COLO668 (cell line): Measurements from ENCODE around the gene DNAJC5G.
"Not testable (repeated sequence)": the region's sequence is repeated elsewhere in the genome, so short reads cannot be mapped to it uniquely, and the experiment has no call there.

Experiments used
- DNase-seq: peaks from one replicate; lab custom pipeline; 2025; ENCODE audit not compliant: unreplicated experiment; lab: John Stamatoyannopoulos, UW

DNAJC5G gene

GRCh38 chr2:27251766-27252165 lies 23.5 kb upstream of the DNAJC5G start:
- DNase-seq, result peak; percentile 36

GRCh38 chr2:27255187-27255586 lies 20.0 kb upstream of the DNAJC5G start:
- DNase-seq, result no peak

GRCh38 chr2:27255660-27256059 lies 19.6 kb upstream of the DNAJC5G start:
- DNase-seq, result no peak

DNA sequence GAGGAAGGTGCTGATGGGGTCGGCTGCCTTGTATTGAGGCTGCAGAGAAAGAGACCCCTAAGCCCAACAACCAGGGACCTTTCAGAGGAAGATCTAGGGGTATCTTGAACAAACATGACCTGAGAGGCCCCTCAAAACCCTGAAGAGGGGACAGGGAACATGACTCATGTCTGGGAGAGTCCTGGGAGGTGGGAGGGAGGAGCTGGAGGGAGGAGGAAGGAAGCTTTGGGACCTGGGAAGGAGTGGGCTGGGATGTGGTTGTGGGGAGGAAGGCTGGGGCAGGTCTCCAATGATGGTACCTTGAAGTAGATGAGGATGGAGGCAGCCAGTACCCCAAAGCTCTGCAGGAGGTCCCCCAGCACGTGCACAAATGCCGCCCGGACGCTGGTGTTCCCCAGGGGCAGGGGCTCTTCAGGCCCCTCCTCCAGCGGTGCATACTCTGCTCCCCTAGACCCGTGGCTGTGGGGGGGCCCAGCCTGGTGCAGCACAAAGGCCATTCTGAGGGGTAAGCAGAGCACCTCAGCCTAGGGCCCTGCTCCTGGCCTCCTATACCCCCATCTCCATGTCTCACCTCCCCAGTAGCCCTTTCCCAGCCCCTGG lies 18.3 kb upstream of the DNAJC5G start:
- DNase-seq, result no peak

DNA sequence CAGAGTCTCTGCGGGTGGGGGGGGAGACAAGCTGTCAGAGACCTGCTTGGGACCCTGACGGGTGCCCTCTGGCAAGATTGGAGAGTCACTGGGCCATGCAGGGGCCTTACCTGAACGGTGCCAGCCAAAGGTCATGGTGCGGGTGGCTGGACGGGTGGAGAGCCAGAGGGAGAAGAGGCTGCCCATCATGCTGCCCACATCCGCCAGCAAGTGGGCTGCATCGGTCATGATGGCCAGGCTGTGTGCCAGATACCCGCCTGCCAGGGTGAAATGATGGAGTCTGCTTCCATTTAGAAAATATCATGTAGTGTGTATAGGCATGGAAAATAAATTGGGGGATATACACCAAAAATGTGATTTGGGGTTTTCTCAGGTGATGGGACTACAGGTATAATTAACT lies 17.2 kb upstream of the DNAJC5G start:
- no peak for DNase-seq

DNA sequence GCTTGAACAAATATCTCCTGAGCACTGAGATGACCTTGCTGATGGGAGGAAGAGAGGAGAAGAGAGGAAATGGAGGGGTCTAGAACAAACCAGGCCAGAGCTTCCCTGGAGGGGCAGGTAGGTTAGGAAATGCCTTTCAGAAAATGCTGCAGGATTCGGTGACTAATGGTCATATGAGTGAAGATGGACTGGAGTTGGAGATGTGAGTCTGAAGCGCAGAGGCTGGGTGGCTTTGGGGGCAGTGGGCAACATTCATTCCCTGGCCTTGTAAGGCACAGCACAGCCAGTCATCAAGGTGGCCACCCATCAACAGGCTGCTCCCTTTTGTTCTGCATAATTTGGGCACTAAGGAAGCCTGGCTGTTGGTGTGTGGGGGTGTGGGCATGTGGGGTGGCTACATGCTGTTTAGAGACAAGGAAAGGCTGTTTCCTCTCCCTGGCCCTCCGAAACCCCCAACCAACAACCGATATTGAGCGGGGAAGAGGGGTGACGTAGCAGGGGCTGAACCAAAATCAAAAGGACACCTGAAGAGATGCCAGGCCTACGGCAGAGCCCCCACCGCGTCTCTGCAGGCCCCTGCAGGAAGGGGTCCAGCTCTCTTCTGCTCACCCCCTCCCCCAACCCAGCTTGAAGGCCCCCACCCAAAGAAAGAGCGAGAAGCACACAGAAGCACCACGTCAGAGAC lies 13.8 kb upstream of the DNAJC5G start:
- no peak for DNase-seq

DNA sequence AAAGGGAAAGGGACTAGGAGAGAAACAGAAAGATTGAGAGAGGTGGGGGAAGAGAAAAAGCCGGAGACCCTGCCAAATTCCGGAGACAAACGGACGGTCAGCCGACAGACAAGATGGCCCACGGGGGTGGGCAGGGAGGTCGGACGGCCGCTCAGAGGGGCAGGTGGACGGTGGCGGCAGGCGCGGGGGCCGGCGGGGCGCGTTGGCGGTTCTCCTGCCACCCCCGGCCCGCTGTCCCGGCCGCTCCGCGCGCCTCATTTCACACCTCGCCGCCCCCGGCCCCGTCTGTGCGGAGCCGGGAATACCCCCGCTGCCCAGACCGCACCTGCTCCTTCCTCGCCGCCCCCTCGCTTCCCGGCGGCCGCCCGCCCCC lies 13.3 kb upstream of the DNAJC5G start:
- DNase-seq, result no peak

DNA sequence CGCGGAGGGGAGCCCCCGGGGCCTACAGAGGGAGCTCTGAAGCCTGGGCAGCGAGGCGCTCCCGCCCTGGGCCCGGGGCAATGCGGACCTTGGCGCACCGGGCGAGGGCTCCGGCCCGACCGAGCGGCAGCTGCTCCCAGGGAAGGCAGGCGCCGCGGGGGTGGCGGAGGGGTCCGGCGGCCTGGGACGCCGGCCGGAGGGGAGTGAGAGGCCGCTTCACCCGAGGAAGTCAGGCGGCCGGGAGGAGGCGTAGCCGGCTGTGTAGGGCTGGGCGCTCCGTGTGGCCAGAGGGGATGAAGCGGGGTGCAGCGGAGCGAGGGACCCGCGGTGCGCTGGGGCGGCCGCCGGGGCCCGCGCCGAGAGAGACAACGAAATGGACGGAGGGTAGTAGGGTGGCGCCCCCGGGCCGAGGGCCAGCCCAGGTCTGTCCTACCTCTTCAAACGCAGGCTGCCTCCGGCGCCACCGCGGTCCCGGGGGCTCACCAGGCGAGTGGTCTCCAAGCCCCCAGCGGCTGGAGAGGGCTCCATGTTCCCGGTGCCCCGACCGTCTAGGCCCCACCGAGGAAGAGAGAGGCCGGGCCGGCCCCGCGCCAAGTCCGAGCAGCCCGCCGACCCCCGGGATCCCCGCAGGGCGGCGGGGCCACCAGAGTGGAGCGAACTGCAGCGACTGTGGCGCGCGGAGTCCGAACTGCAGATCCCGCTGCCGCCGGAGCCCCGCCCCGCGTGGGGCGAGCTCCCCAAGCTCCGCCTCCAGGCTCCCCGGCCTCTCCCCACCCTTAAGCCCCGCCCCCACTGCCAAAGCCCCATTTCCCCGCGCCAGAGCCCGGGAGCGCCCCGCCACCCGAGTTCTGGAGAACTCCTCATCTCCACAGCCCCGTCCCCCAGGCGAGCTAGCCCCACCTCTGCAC lies 12.6 kb upstream of the DNAJC5G start, which contains the start of gene SLC30A3:
TSS of gene SLC30A3 (minus strand) at position 669 of the 908 bp plus-strand sequence. CDS start at position 528, 141 bp downstream.
- peak; percentile 52 for DNase-seq

GRCh38 chr2:27263287-27264252 lies 11.7 kb upstream of the DNAJC5G start:
- DNase-seq, result no peak

DNA sequence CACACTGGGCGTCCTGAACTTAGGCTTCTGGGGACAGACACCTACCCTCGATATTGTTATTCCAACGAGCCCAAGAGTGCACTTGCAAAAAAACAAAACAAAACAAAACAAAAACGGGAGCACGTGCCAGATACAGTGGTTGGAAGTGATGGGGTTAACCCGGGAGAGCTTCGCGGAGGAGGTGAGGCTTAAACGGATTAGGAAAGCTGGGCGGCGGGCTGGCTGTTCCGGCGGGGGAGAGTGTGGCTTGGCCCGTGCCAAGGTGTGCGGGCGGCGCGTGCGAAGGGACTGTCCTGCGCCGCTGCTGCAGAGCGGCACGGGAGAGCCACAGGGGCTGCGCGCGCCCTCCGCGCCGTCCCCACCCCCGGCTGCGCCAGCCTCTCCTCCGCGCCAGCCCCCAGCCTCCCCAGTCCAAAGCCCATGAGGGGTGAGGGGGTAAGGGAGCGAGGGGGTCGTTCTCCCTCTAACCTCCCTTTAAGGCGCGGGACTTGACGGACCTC lies 10.9 kb upstream of the DNAJC5G start:
- peak; percentile 42 for DNase-seq

DNA sequence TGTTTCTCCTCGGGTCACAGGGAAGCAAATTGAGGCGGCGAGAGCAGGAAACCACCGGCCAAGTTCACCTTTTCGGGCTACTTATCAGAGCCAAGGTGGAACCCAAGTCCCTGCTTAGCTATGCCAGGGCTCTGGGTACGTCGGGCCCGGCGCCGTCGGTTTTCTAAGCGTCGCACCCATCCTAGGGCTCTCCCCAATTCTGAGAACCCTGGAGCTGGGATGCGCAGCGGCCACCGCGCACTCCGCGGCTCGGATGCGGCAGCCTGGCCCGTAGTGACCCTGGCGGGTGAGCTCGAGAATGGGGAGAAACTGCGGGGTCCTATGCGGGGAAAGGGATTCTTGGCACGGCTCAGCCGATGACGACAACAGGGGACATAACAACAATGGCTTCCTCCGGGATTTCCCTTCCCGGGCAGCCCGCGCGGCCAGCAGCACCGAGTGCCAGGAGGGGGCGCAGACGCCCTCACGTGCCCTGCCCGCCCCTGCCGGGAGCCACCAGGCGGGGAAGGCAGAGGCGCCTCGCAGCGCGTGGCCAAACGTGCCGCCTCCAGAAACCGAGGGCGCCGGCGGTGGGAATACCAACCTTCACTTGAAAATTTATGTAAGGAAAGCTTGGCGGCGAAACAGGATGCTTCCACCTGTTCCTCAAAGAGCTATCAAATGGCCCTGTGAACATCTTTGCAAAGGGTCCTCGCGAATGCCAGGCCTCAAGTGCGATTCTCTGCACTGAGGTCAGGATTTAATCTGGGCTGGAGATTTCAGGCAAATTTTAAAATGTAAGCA lies 10.3 kb upstream of the DNAJC5G start:
- DNase-seq, result peak; percentile 89

DNA sequence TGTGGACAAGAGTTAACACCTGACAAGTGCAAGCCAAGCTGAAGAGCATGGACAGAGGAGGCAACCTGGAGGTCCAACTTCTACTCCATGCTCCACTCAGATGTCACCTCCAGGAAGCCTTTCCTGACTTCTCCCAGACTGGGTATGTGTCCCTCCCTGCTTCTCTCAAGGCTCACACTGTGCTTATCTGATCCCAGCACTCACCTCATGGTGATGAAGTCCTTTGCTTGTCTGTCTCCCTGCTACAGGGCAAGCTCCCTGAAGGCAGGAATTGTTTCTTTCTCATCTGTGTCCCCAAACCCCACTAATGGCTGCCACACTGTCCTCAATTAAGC lies 9.7 kb upstream of the DNAJC5G start:
- no peak for DNase-seq

DNA sequence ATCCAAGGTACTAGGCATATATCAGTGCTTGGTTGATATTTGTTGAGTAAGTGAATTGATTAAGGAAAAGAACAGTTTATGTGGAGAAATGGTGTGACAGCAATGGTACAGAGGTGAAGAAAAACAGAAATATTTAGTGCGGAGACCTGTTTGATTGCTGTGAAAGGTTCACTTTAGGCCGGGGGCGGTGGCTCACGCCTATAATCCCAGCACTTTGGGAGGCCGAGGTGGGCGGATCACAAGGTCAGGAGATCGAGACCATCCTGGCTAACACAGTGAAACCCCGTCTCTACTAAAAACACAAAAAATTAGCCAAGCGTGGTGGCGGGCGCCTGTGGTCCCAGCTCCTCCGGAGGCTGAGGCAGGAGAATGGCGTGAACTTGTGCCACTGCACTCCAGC lies 6.9 kb upstream of the DNAJC5G start:
- not testable (repeated sequence) for DNase-seq

DNA sequence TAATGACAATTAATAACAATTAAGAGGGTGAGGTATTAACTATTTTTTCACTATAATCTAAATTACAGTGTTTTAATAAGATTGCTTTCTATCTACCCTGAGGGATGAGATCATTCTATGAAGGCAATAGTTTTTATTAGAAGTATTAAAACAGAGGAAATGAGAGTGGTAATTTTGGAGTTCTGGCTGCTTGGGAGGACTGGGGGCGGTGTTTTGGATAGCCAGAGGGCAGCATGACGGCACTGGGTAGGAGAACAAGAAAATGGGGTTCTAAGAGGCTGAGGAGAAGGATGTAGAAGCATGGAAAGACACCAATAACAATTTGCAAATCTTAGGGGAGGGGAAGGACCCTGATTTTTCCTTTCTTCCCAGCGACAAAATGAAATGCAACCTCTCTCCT lies 5.1 kb upstream of the DNAJC5G start:
- no peak for DNase-seq

GRCh38 chr2:27270670-27271069 lies 4.6 kb upstream of the DNAJC5G start:
- DNase-seq, result no peak

- DNase-seq, result no peak
Observed at GRCh38 chr2:27271631-27272340, 3.4 kb upstream of the DNAJC5G start.

- not testable (repeated sequence) for DNase-seq
Observed at GRCh38 chr2:27272537-27273522, 2.4 kb upstream of the DNAJC5G start.

DNA sequence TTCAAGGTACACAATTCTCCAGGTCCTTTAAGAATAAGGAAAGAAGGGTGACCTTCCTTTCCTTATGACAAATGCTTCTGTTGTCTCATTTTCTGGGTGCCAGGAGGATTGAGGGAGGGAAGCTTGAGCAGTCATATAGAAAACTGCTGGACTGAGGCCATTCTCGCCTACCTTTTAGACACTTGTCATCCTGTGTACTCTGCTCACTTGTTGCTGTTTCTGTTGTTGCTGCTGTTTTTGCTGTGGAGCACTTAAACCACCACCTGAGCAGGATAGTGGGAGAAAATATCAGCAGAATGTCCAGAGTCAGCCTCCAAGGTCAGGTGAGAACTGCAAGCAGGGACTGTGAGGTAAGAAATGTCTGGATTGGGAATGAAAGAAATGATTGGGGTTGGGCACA lies 2.8 kb downstream of the DNAJC5G start:
- DNase-seq, result no peak
